Activated CD4-positive, alpha-beta T cell treated with anti-CD3 and anti-CD28 coated beads, Interleukin-2, amount 50 U/mL, for 48 hours (primary cell): ENCODE results near the gene MTTP.

Experiments used
- DNase-seq, 2 experiments: peaks; one replicate each; pipeline ENCODE4 v3.0.0-alpha.2; 2020

MTTP gene

GRCh38 chr4:99642725-99643489, 68.3 kb downstream of the MTTP start:
- DNase-seq, result no peak

DNA sequence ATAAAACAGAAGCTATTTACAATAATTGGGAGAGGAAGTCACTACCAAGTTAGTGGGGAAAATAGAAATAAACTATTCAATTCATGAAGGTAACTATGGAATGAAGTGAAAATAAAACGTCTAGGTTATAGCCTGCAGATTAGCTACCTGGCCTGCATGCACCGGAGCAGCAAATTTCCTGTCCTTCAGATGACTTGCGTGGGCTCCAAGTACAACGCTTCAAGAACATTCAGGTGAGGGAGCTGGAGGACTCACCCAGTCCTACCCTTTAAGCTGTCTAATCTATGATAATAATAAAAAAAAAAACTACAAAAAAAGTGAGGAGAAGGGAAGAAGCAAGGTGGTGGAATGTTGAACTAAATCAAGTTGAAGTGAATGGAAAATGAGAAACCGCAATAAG, 69.8 kb downstream of the MTTP start:
- DNase-seq, result no peak

- DNase-seq, result no peak
Measured at GRCh38 chr4:99645036-99645435, 70.4 kb downstream of the MTTP start.

DNA sequence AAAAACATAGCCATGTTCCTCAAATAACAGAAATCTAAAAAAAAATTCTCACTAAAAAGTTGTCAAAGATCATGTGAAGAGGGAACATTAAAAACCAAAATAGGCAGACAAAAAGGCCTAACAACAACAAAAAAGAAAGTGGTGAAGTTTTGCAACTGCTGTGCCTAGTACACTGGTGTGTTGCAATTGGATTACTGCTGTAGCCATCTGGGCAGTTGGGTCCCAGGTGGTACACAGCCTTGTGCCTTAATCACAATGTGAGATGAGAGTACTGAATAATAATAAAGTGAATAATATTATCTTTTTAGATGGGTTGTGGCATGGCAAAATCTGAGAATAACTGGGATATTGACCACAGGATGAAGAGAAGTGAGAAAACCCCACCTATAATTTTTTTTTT, 71.0 kb downstream of the MTTP start:
- DNase-seq, result no peak

- no peak for DNase-seq
Measured at GRCh38 chr4:99647071-99647470, 72.4 kb downstream of the MTTP start.

DNA sequence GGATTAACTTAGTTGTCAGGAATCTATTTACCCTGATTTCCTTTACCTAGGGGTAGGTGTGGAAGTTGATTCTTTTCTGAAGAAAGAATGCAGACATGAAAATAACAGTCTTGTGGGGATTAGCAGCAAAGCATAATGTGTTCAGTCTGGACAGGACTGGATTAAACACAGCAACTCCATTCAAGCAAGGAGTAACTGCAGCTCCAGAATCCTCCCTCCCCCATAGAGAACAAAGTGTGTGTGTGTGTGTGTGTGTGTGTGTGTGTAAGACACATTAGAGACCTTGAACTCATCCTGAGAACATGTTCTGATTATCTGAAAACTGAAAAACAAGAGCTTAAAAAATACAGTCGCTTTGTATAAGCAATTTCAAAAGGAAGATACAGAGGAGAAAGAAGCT, 73.7 kb downstream of the MTTP start:
- no peak for DNase-seq

DNA sequence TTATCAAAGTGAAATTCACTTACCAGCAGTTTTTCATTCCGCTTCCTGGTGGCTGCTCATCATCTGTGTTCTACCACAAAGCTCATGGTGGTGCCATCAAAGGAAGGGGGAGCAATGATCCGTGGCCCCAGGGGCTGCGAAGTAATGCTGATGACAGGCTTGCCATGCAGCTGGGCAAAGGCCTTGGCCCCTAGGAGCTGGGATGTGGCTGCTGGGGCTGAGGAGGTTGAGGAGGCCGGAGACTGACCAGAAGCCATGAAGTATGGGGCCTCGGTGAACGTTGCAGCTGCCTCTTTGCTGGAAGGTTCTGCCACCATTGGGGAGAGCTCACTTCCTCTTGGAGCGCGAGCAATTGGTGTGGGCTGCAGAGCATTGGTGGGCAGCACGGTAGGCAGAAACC, 74.6 kb downstream of the MTTP start:
- no peak for DNase-seq

- DNase-seq, result no peak
Measured at GRCh38 chr4:99649778-99650177, 75.2 kb downstream of the MTTP start.

DNA sequence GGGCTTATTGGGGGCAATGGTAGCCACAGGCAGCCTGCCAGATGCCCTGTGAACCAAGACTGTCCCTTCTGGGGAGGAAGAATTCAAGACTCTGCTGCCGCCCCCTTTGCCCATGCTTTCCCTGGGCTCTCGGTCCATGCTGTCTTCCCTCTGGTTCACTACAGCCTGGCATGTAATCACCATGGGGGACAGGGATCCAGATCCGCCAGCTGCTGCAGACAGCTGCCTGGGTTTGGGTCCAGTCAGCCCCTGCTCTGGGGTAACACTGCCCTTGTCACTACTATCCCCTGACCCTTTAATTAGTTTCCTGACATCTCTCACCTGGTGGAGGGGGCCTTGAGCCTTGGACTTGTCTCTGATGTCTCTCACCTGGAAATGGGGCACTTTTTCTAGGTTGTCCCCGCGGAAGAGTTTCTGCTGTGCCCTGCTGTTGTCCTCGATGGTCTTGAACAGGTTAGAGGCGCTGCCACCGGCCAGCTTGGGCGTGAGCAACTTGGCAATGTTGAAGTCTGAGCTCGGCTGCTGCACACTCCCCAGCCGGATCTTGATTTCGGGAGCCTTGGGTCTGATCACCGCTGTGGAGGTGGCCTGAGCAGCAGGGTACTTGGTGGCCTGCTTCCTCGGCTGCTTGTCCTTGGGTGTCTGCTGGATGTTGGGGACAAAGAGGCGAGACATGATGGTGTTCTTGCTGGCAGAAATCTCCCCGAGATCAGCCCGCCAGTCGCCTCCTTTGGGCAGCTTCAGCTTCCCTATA, 76.6 kb downstream of the MTTP start:
- DNase-seq, result no peak

- DNase-seq, result no peak
Measured at GRCh38 chr4:99651811-99652485, 77.3 kb downstream of the MTTP start.

DNA sequence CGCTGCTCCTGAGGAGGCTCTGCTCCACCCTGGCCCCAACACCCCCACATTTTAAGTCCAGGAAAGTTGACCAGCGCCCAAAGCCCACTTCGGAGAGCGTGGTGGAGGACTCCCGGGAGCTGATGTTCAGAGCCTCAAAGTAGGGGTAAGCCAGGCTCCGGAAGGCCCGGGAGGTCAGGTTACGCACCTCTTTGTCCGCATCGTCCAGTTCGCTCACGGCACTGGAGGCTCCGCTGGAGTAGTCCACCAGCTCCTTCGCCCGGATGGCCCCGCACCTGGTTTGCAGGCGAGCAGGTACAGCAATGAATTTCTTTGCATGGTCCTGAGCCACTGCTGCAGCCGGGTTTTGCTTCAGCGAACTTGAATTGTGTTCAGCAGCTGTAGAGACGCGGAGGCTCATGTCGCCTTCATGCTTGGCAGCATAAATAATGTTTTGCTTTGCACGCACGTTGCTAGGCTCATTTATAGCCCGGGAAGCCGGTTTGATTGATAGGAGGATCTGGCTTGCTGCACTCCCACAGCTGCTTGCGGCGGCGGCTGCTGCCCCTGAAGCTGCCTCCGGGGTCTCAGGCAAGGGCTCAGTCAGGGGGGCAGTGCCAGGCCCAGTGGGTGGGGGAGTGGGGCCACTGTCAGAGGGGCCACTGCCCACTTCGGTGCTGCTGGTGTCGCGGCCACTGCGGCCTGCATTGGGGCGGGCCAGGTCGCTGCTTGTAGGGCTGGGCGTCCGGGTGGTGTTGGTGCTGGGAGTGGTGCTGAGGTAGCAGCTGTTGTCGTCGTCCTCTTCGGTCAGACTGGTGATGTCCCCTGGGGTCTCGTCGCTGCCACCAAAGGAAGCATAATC, 78.2 kb downstream of the MTTP start:
- no peak for DNase-seq

DNA sequence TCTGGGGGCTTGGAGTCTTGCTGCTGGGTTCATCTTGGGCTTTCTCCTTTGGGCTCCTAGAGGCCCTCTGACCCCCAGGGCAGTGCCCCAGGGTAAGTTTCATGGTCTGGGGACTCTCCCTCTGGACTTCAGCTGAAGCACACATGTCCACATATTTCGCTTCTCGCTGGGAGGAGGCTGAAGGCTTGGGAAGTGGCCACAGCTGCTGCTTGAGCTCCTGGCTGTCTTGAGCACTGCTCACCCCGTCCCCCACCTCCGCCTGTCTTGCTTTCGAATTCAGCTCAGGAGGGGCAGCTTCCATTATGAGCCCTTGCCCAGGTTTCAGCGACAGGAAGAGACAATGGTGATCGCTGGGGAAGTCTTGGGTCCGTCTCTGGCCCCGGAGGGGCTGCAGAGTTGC, 79.3 kb downstream of the MTTP start:
- DNase-seq, result no peak

GRCh38 chr4:99654361-99654761, 79.7 kb downstream of the MTTP start:
- no peak for DNase-seq

DNA sequence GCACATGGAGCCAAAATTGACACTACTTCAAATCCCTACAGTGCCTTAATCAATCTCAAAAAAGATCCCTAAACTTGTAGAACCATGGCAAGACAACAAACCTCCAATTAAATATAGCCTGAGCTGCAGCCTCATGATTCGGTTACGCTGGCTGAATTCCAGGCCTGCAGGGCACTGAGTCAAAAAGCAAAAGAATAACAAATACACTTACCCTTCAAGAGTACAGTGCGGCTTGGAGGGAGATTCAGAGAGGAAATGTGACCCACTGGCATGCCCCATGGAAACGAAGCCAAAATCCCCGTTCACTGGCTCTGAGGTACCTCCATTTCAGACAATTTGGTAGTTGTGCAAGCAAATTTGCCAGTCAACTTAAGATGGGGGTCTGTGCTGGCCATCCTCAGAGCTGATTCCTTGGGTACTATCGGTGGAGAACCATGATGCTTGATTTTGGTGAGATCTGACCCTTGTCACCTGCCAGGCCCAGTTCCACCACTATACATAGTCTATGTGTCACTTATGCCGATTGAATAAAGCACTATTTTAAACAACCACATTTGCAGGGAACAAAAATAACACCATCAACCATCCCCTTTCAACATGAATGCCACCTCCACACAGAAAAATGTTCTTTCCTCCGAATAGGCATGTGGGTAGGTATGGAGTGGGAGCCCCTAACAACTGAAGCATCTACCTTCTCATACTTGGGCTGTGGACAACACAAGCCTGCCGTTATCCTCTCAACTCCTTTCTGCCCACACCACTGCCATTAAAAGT, 80.9 kb downstream of the MTTP start:
- DNase-seq, result no peak

- no peak for DNase-seq
Measured at GRCh38 chr4:99657798-99658197, 83.2 kb downstream of the MTTP start, which contains the start of gene C4orf54. TSS of gene C4orf54 (minus strand) at chr4:99657828. CDS start at chr4:99654648, 3,180 bp downstream.

GRCh38 chr4:99658666-99659065, 84.0 kb downstream of the MTTP start:
- DNase-seq, result no peak

- DNase-seq, result no peak
Measured at GRCh38 chr4:99661907-99662306, 87.3 kb downstream of the MTTP start.

DNA sequence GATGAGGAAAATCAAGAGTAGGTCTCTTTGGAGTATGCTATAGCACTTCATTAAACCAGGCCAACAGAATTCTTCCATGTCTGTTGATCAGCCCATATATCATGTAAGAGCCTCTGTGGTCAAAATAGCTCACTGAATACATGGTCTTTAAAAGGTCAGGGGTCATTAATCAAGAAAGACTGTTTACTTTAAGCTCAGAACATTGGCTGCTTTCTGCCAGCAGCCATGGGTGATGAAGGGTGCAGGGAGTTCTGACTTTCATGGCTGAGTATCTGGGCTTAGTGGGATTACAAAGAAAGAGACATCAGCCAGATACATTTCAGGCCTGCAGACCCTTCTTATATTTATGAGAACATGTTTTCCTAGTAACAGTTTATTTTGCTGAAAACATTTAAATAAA, 90.1 kb downstream of the MTTP start:
- DNase-seq, result no peak

DNA sequence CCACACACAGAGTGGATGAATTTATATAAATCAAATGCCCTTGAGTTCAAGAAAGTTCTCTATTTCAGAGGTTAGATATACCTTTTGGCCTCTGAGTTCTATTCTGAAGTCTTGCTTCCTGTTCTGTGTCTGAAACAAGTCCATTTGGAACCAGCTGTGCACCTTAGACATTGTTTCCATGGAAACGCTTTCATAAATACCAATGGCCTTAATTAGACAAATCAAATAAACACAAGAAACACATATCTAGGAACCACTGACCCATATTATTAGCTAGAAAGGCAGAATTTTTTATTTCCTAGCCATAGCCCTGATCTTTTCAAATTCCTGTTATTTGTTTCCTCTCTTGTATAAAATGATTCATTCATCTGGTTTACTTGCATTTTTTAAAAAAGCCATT, 91.4 kb downstream of the MTTP start:
- no peak for DNase-seq

DNA sequence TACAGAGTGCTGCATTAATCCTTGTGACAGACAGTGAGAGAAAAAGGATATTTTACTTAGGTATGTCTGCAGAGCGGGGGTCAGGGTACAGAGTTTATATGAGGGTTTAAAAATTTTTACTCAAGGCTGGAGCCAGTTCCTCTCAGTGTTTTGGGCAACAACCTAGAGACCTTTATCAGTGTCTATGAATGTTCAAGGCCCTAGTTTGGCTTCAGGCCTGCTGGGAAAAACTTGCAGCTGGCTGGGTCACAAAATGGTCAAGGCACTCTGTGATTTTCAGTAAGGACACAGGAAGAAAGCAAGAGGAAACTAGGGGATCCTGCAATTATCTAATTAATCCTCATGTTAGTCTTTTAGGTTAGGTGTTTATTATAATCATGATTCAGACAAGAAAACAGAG, 93.8 kb downstream of the MTTP start:
- DNase-seq, result no peak

GRCh38 chr4:99669084-99669483, 94.5 kb downstream of the MTTP start:
- no peak for DNase-seq

- no peak for DNase-seq
Measured at GRCh38 chr4:99670409-99671073, 95.9 kb downstream of the MTTP start.
